ENCODE measurements around the gene NUBP2.

GRCh38 chr16:1775846-1776671 lies 6.7 kb upstream of the NUBP2 start:
- TF ChIP-seq CTCF (conservative IDR thresholded peaks at IDR 0.05; ENCODE audit: low read length): no peak
- TF ChIP-seq EZH2phosphoT487 (IDR thresholded peaks at IDR 0.05; ENCODE audit: borderline replicate concordance): no peak
